ENCODE data around the gene CD248.

The CD248 gene

GRCh38 chr11:66340596-66341501 is 24.0 kb upstream of the CD248 start:
- DNase-seq: no peak

GRCh38 chr11:66339686-66340483 is 23.0 kb upstream of the CD248 start:
- no peak for DNase-seq

- no peak for DNase-seq
Measured at GRCh38 chr11:66339162-66339675, 22.4 kb upstream of the CD248 start.

GRCh38 chr11:66338276-66339161 is 21.7 kb upstream of the CD248 start:
- no peak for DNase-seq

- DNase-seq: no peak
Measured at GRCh38 chr11:66337103-66337899, 20.5 kb upstream of the CD248 start.

- DNase-seq: no peak
Measured at GRCh38 chr11:66336234-66337102, 19.6 kb upstream of the CD248 start, which contains the start of gene RIN1. Gene RIN1 (minus strand): TSS chr11:66336434. CDS start chr11:66336402, 32 bp downstream.

GRCh38 chr11:66335531-66336233 is 18.8 kb upstream of the CD248 start:
- no peak for DNase-seq

GRCh38 chr11:66334605-66335442 is 18.0 kb upstream of the CD248 start:
- DNase-seq: no peak

- DNase-seq: no peak
Measured at GRCh38 chr11:66333896-66334604, 17.2 kb upstream of the CD248 start.

GRCh38 chr11:66333220-66333877 is 16.5 kb upstream of the CD248 start:
- no peak for DNase-seq

GRCh38 chr11:66332371-66333219 is 15.8 kb upstream of the CD248 start:
- no peak for DNase-seq

GRCh38 chr11:66331542-66332370 is 14.9 kb upstream of the CD248 start:
- DNase-seq: no peak

- no peak for DNase-seq
Measured at GRCh38 chr11:66330931-66331330, 14.1 kb upstream of the CD248 start.

- no peak for DNase-seq
Measured at GRCh38 chr11:66329165-66329673, 12.4 kb upstream of the CD248 start.

- DNase-seq: peak; percentile 51 to 59
Measured at GRCh38 chr11:66328302-66329144, 11.7 kb upstream of the CD248 start.

Measured in NCI-H1930 (cell line).